Glomerular endothelial cell (primary cell): ENCODE results near the gene SERPINA6. TPM values are rescaled to one million over a fixed set of nuclear protein-coding genes. Genes with fewer than 3 reads are reported as not detected.
"Not testable (repeated sequence)": the region's sequence is repeated elsewhere in the genome, so short reads cannot be mapped to it uniquely, and the experiment has no call there.

ENCODE experiments used
- DNase-seq: peaks from one replicate; pipeline ENCODE4 v3.0.0-alpha.2; 2011; ENCODE audit warnings: low read depth, low spot score; ENCODE audit errors: extremely low read depth
- total RNA-seq: library from RNA; depleted of rRNA; stranded (reverse); fragments of >200 nt; gene quantifications from 2 replicates; pipeline ENCODE4 v1.2.3, GENCODE V29; 2015

Gene SERPINA6
- total RNA-seq, 1 donor from 2014 or later: not detected

- no peak for DNase-seq
Measured at GRCh38 chr14:94330432-94330831, 7.3 kb upstream of the SERPINA6 start.

- DNase-seq: no peak
Measured at GRCh38 chr14:94329857-94330256, 6.7 kb upstream of the SERPINA6 start.

GRCh38 chr14:94328196-94328595, 5.1 kb upstream of the SERPINA6 start:
- no peak for DNase-seq

DNA sequence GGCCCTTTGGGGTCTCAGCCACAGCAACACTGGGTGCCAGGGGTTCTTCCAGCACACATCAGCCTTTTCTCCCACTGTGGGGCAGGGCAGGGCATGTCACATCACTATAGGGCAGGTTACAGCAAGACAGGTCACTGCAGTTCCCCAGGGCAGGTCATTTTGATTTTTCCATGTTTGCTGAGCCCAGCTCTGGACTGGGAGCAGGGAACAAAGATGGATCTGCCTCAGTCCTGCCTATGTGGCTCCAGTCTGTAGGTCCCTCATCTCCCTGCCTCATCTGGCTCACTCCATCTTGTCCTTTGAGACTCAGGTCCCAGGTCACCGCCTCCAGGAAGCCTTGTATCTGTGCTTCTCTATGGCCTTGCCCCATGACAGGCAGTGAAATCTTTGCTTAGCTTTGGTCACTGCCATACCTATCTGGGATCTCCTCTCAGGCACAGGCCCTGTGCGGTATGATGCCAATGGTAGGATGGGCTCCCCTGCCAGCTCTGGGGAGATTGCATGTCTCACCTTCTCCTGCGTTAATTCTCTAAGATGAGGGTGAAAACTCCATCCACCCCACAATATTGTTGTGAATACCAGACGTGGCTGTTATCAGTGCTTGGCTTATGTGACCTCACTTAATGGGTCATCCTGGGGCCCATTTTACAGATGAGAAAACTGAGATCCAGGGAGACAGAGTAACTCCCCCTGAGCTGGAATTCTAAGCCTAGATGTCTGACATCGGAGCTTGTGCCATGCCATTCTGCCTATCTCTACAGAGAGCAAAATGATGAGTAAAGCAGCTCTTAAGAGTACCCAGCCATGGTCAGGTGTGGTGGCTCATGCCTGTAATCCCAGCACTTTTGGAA, 1.5 kb downstream of the SERPINA6 start:
- no peak for DNase-seq

GRCh38 chr14:94320243-94320642, 2.9 kb downstream of the SERPINA6 start:
- DNase-seq: no peak

DNA sequence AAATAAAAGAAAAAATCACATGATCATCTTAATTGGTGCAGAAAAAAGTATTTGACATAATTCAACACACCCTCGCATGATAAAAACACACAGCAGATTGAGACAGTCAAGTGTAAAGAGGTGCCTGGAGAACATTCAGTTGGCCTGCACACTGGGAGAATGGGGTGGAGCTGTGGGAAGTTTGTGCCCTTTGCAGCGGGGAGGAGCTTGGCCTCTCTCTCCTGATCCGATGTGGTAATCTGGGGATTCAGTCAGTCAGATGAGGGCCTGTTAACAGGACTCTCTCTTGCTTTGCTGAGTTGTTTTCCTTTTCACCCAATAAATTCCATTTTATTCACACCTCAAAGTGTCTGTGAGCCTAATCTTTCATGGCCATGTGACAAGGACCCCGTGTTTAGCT, 5.9 kb downstream of the SERPINA6 start:
- no peak for DNase-seq

DNA sequence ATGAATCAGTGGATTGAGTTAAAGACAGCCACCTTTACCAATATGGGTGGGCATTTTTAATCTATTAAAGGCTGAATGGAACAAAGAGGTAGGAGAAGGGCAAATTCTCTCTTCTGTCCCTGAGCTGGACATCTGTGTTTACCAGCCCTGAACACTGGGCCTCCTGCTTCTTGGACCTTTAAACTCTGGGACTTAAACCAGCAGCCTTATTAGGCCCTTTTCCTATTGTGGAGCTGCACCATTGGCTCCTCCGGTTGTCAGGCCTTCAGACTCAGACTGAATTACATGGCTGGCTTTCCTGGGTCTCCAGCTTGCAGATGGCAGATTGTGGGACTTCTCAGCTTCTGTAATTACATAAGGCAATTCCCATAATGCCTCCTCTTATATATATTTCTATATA, 6.4 kb downstream of the SERPINA6 start:
- no peak for DNase-seq

DNA sequence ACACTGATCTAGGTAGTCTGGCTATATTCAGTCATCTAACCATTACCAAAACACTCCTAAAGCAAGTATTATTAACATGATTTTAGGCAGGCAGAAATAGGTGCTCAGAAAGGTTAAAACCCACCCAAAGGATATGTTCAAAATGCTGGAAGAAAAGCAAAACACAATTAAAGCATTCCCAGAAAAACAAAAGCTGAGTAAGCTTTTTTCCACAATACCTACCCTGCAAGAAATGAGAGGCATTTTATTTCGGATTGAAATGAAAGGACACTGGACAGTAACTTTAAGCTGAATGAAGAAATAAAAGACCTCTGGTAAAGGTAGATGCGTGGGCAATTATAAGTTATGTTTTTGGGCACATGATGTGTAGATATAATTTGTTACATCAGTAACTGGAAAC, 8.2 kb downstream of the SERPINA6 start:
- no peak for DNase-seq

DNA sequence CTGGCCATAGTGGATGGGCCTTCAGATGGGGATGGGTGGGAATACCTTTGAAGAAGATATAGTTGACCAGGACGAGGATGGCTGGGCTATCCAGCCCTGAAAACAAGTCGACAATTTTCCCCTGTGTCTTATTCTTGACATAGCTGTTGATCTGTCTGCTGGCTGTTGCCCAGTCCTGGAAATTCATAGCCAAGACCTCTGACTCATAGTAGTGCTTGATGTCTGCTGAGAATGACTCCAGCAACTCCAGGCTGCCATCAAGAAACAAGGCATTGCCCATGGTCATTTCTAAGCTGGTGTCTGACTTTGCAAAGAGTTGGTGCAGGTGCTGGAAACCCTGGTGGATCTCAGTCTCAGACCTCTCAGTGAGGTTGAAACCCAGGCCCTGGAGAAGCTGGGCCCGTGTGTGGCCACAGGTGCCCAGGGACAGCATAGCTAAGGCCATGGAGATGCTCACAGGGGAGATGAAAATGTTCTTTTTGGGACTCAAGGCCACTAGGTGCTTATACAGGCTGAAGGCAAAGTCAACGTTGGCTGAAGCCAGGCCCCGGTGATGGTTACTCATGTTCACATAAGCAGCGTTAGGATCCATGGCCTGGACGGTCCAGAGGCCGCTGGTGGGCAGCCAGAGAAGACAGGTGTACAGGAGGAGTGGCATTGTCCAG, 9.0 kb downstream of the SERPINA6 start:
- DNase-seq: no peak

DNA sequence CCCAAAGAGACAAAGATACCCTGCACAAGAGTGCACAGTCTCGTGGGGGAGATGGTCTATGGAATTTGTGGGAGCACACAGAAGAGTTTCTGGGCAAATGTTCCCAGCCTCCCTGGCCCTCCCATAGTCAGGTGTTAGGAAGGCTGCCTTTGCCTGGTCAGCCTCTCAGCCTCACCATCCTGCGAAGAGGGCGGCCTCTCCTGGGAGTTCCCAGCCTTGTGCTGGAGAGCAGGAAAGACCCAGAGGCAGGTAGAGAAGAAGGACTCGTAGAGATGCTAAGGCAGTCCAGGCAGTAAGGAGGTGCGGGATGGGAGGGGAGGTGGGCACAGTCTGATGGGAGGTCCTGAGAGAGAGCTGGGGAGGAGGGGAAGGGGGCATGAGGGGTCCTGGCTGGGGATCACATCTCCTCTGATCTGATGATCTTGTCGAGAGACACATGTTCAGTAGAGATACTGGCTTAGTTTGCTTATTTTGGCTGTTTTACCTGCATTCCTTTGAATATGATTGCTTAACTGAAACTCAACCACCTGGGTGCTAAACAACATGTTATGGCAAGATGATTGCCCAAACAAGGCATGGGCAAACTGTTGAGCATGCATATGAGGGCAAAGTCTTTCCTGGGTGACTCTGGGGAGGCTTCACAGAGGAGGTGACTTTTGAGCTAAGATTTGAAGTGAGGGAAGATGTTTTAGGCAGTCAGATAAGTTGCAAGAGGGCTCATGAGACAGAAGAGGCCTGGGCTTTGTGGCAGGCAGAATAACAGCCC, 10.5 kb downstream of the SERPINA6 start:
- DNase-seq: no peak

DNA sequence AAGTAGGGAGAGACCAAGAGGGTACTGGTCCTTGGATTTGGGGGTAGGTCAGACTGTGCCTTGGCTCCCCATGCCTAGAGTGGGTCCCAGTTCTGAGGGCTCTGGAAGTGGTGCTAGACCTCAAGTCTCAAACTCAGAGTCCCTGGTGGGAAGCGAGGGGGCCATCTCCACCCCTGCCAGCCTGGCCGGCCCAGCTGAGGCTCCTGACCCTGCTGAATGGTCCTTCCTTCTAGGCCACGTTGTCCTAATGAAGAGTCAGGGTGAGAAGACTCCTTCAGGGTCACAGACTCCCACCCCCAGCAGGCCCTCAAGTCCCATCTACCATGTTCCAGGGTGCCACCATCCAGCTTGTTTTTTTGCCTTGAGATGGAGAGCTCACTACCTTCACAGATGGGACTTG, 12.9 kb downstream of the SERPINA6 start:
- DNase-seq: no peak

- DNase-seq: no peak
Measured at GRCh38 chr14:94309721-94310120, 13.4 kb downstream of the SERPINA6 start.

DNA sequence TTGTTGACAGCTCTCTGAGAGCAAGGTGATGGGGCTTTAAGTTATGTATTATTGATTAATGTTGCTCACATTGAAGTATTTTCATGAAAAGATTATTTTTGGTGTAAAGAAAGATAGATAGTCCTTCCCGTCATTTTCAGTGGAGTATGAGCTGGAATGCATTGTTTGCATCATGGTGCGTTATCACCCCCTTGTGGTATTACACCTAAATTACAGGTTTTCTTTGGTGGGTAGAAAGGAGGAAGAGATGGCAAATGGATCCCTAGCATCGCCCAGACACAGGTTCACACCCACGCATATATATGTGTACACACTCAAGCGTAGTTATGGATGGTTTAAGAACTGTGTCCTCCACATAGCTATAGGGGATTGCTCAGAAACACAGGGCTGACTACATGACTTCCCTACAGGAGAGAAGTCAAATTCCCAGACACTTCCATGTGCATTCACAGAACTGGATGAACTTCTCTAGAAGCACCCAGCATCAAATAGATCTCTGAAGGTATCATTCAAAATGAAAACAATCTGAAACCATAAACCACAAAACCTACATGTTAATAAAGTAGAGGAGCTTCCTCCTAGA, 15.6 kb downstream of the SERPINA6 start:
- no peak for DNase-seq

GRCh38 chr14:94306047-94306978, 16.8 kb downstream of the SERPINA6 start:
- no peak for DNase-seq

GRCh38 chr14:94305620-94306019, 17.5 kb downstream of the SERPINA6 start:
- DNase-seq: no peak

DNA sequence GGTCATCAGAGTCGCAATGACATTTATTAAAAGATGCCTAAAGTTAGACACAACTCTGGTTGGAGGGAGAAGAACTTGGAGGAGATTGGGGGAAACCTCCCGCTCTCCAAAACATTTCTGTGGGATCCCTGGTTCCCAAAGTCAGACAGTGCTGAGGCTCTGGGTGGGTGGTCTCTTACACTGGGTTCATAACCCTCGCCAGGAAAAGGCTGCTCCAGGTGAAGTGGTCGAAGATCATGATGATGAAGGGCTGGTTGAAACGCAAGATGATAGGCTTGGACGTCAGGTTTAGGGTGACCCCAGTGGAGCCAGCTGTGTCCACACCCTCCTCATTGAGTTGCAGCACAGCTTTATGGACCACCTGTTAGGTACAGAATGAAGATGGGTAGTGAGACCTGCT, 18.9 kb downstream of the SERPINA6 start:
- no peak for DNase-seq

- no peak for DNase-seq
Measured at GRCh38 chr14:94303111-94303510, 20.0 kb downstream of the SERPINA6 start.

GRCh38 chr14:94298130-94298529, 25.0 kb downstream of the SERPINA6 start:
- no peak for DNase-seq

DNA sequence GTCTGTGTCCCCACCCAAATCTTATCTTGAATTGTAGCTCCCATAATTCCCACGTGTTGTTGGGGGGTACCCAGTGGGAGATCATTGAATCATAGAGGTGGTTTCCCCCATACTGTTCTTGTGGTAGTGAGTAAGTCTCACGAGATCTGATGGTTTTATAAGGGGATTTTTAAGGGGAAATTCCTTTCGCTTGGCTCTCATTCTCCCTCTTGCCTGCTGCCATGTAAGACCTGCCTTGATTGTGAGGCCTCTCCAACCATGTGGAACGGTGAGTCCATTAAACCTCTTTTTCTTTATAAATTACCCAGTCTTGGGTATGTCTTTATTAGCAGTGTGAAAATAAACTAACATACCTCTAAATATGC, 27.0 kb downstream of the SERPINA6 start:
- DNase-seq: not testable (repeated sequence)
